ENCODE results near the gene CA6. TPM values are rescaled to one million over a fixed set of nuclear protein-coding genes. Genes with fewer than 3 reads are reported as not detected.
"Not testable (repeated sequence)": the region's sequence is repeated elsewhere in the genome, so short reads cannot be mapped to it uniquely, and the experiment has no call there.

CA6 gene
- total and polyA plus RNA-seq, 11 donors: not detected

GRCh38 chr1:8963963-8964362 is 18.3 kb downstream of the CA6 start:
- 56 to 60% (median 58%) methylated on average over 8 of the region's 8 CpGs for WGBS, 4 donors
- Histone ChIP-seq H3K9me3 (peaks cover 0 to 14% (median 0%) of the 10 kb centered on the region in 12 donors), H3K27ac (no peak overlapping the region), H3K4me1 (peaks cover 0 to 6% (median 0%) of the 10 kb centered on the region in 12 donors), H3K27me3 (no peaks in the 10 kb centered on the region), H3K4me3 (no peak overlapping the region), H3K36me3 (no peaks in the 10 kb centered on the region)
- no peak for DNase-seq
- intact Hi-C loops (cut with DNase I): no loop called here
- no peak for ATAC-seq
- TF ChIP-seq, protein P1, sequence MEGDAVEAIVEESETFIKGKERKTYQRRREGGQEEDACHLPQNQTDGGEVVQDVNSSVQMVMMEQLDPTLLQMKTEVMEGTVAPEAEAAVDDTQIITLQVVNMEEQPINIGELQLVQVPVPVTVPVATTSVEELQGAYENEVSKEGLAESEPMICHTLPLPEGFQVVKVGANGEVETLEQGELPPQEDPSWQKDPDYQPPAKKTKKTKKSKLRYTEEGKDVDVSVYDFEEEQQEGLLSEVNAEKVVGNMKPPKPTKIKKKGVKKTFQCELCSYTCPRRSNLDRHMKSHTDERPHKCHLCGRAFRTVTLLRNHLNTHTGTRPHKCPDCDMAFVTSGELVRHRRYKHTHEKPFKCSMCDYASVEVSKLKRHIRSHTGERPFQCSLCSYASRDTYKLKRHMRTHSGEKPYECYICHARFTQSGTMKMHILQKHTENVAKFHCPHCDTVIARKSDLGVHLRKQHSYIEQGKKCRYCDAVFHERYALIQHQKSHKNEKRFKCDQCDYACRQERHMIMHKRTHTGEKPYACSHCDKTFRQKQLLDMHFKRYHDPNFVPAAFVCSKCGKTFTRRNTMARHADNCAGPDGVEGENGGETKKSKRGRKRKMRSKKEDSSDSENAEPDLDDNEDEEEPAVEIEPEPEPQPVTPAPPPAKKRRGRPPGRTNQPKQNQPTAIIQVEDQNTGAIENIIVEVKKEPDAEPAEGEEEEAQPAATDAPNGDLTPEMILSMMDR (IDR thresholded peaks at IDR 0.05): no peak

- H3K27ac ChIP-seq: no peak overlapping the region
- DNase-seq (no peak), ATAC-seq (no peak)
- H3K27me3 ChIP-seq: no peaks in the 10 kb centered on the region
- no peaks in the 10 kb centered on the region for H3K36me3 ChIP-seq
- TF ChIP-seq POLR2A (IDR thresholded peaks at IDR 0.05): no peak
- TF ChIP-seq, protein P1 (IDR thresholded peaks at IDR 0.05): no peak
- 91 to 96% (median 94%) methylated on average over 16 of the region's 16 CpGs for WGBS, 4 donors
- peaks cover 0 to 9% (median 0%) of the 10 kb centered on the region in 12 donors for H3K9me3 ChIP-seq
- H3K4me1 ChIP-seq: peaks cover 0 to 6% (median 0%) of the 10 kb centered on the region in 12 donors
- no peak overlapping the region for H3K4me3 ChIP-seq
- intact Hi-C loops (cut with DNase I): no loop called here
Measured at GRCh38 chr1:8965121-8965820, 19.6 kb downstream of the CA6 start.

DNA sequence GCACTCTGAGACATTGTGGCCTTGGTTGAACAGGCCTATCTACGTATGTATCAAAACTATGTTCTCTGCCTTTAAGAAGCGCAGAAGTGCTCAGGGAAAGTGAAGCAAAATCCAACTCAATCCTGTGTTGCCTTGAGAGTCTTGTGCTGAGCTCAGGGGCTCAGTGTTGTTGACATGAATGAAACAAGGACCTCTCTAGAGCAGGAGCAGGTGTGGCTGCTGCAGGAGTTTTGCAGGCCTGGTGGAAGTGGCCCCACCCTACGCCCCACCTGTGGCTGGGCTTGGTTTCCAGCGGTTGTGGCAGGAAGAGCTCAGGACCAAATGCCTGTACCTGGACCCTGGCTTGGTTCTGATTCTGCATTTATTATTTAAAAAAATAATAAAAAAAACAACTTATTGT is 20.9 kb downstream of the CA6 start:
- H3K9me3 ChIP-seq: no peaks in the 10 kb centered on the region
- TF ChIP-seq, protein P1 (IDR thresholded peaks at IDR 0.05): no peak
- no peak for TF ChIP-seq POLR2A (IDR thresholded peaks at IDR 0.05)
- no peaks in the 10 kb centered on the region for H3K27me3 ChIP-seq
- no peak for ATAC-seq
- DNase-seq: no peak
- H3K4me3 ChIP-seq: no peak overlapping the region
- peaks cover 0 to 6% (median 0%) of the 10 kb centered on the region in 12 donors for H3K4me1 ChIP-seq
- intact Hi-C loops (cut with DNase I): no loop called here
- 88 to 98% (median 95%) methylated on average over 4 of the region's 4 CpGs for WGBS, 4 donors
- no peak overlapping the region for H3K27ac ChIP-seq
- no peaks in the 10 kb centered on the region for H3K36me3 ChIP-seq

DNA sequence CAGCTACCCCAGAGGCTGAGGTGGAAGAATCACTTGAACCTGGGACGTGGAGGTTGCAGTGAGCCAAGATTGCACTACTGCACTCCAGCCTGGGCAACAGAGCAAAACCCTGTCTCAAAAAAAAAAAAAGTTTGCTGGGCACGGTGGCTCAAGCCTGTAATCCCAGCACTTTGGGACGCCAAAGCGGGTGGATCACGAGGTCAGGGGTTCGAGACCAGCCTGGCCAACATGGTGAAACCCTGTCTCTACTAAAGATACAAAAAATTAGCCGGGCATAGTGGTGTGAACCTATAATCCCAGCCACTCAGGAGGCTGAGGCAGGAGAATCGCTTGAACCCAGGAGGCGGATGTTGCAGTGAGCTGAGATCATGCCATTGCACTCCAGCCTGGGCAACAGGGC is 23.2 kb downstream of the CA6 start:
- WGBS, 4 donors: 83 to 92% (median 87%) methylated on average over 9 of the region's 9 CpGs
- H3K36me3 ChIP-seq; H3K27ac ChIP-seq; H3K4me1 ChIP-seq; intact Hi-C loops (cut with DNase I); H3K4me3 ChIP-seq; H3K9me3 ChIP-seq; DNase-seq; ATAC-seq; H3K27me3 ChIP-seq: not testable (repeated sequence)

GRCh38 chr1:8969937-8970336 is 24.3 kb downstream of the CA6 start:
- WGBS, 4 donors: 91 to 97% (median 96%) methylated on average over 7 of the region's 7 CpGs
- ATAC-seq (no peak), DNase-seq (no peak)
- no peaks in the 10 kb centered on the region for H3K36me3 ChIP-seq
- intact Hi-C loops (cut with DNase I): no loop called here
- no peaks in the 10 kb centered on the region for H3K9me3 ChIP-seq
- TF ChIP-seq POLR2A (IDR thresholded peaks at IDR 0.05): no peak
- TF ChIP-seq, protein P1 (IDR thresholded peaks at IDR 0.05): no peak
- no peak overlapping the region for H3K27ac ChIP-seq
- no peaks in the 10 kb centered on the region for H3K27me3 ChIP-seq
- peak overlapping the region in 1 of 12 donors; percentile 21 for H3K4me3 ChIP-seq
- no peaks in the 10 kb centered on the region for H3K4me1 ChIP-seq
